A549 (cell line): Measurements from ENCODE around the gene CCSER1. TPM values are rescaled to one million over a fixed set of nuclear protein-coding genes. Genes with fewer than 3 reads are reported as not detected.
"Not testable (repeated sequence)": the region's sequence is repeated elsewhere in the genome, so short reads cannot be mapped to it uniquely, and the experiment has no call there.

Experiments
- ATAC-seq, 2 experiments: fragments of 200-7000 bp in 1 of 2; fragments of >200 bp in 1 of 2; cut with Nextera tagmentation in 1 of 2; cut with Tn5 transposase in 1 of 2; 3 replicates each; pipeline versions ENCODE4 v1.8.0 to v1.9.1; 2018 to 2020; ENCODE audit warnings: mild to moderate bottlenecking in 1 of 2, moderate library complexity in 1 of 2
- CTCF ChIA-PET: fragments of 300-600 bp; sonication (Branson Sonifier 250); formaldehyde crosslinking; extraction: SDS; loops from one replicate; lab custom pipeline; 2021; ENCODE audit warnings: antibody characterized with exemption, inconsistent platforms; lab: Yijun Ruan, JAX
- POLR2A ChIA-PET: fragments of 350-600 bp; formaldehyde crosslinking; extraction: SDS; loops from one replicate; lab custom pipeline; 2021; ENCODE audit warnings: antibody characterized with exemption, inconsistent platforms; lab: Yijun Ruan, JAX
- DNase-seq, 2 experiments: peaks; one replicate each; pipeline versions ENCODE4 v3.0.0 to v3.0.0-alpha.2; 2011 to 2016; ENCODE audit warnings: low read depth in 1 of 2, low spot score in 1 of 2
- FAIRE-seq: peaks from 2 replicates; lab custom pipeline; 2011; peaks lifted over from hg19 to GRCh38; lab: Jason Lieb, UNC
- H3K27ac ChIP-seq, 2 experiments: fragments of >200 bp; sonication (Bioruptor Twin); formaldehyde crosslinking; 3 replicates each; pipeline ENCODE4 v1.5.1; 2016 to 2017
- H3K4me1 ChIP-seq: fragments of >200 bp; sonication (Bioruptor Twin); formaldehyde crosslinking; 3 replicates; pipeline ENCODE4 v1.6.1; 2016
- H3K4me2 ChIP-seq: fragments of >200 bp; sonication (Bioruptor Twin); formaldehyde crosslinking; 3 replicates; pipeline ENCODE4 v1.6.1; 2016
- H3K4me3 ChIP-seq: fragments of >200 bp; sonication (Bioruptor Twin); formaldehyde crosslinking; 3 replicates; pipeline ENCODE4 v1.5.1; 2016
- H3K9me3 ChIP-seq: fragments of >200 bp; sonication (Bioruptor Twin); formaldehyde crosslinking; 3 replicates; pipeline ENCODE4 v1.6.1; 2016
- FOXS1 ChIP-seq: fragments of 250-450 bp; sonication (Bioruptor Pico); IDR thresholded peaks from 2 replicates; pipeline ENCODE4 v1.5.0; 2020; ENCODE audit warnings: mild to moderate bottlenecking, moderate library complexity
- HOXA7 ChIP-seq: fragments of 250-450 bp; sonication (Bioruptor Pico); IDR thresholded peaks from 2 replicates; pipeline ENCODE4 v1.5.0; 2020; ENCODE audit warnings: mild to moderate bottlenecking, moderate library complexity
- JUN ChIP-seq, 2 experiments: fragments of >200 bp; sonication (Bioruptor Twin); formaldehyde crosslinking; IDR thresholded peaks; 2 replicates in 1 of 2; 3 replicates in 1 of 2; pipeline ENCODE4 v1.6.1; 2016 to 2017
- KDM5A ChIP-seq: fragments of 200-600 bp; sonication (generic); IDR thresholded peaks from 2 replicates; pipeline ENCODE4 v1.6.1; 2016; ENCODE audit warnings: antibody characterized with exemption, mild to moderate bottlenecking
- MAFK ChIP-seq: fragments of 450-650 bp; IDR thresholded peaks from 2 replicates; pipeline ENCODE4 v1.6.1; 2014; ENCODE audit not compliant: partially characterized antibody
- MAZ ChIP-seq: fragments of 150-350 bp; IDR thresholded peaks from 2 replicates; pipeline ENCODE4 v1.6.1; 2014; ENCODE audit warnings: antibody characterized with exemption, low read depth, low read length, borderline replicate concordance
- MYC ChIP-seq: IDR thresholded peaks from 2 replicates; pipeline ENCODE4 v1.6.1; 2012; ENCODE audit warnings: mild to moderate bottlenecking, inconsistent platforms, low read length, improper control_type of control experiment, borderline replicate concordance
- POLR2A ChIP-seq: IDR thresholded peaks from 2 replicates; pipeline ENCODE4 v1.6.1; 2012; ENCODE audit warnings: mild to moderate bottlenecking, low read length
- POLR2AphosphoS2 ChIP-seq: conservative IDR thresholded peaks from 2 replicates; pipeline ENCODE4 v1.6.1; 2012; ENCODE audit warnings: low read length, improper control_type of control experiment, inconsistent platforms
- RNF2 ChIP-seq: fragments of 200-600 bp; sonication (generic); IDR thresholded peaks from 2 replicates; pipeline ENCODE4 v1.6.1; 2016; ENCODE audit warnings: low read depth, mild to moderate bottlenecking, antibody characterized with exemption, moderate library complexity, borderline replicate concordance
- SMC3 ChIP-seq: fragments of >200 bp; sonication (Bioruptor Twin); formaldehyde crosslinking; IDR thresholded peaks from 3 replicates; pipeline ENCODE4 v1.6.1; 2018; ENCODE audit warnings: inconsistent platforms
- SREBF2 ChIP-seq: fragments of 450-650 bp; IDR thresholded peaks from 2 replicates; pipeline ENCODE4 v1.6.1; 2014; ENCODE audit warnings: mild to moderate bottlenecking, moderate library complexity
- ZC3H11A ChIP-seq: fragments of 450-650 bp; IDR thresholded peaks from 2 replicates; pipeline ENCODE4 v1.6.1; 2014; ENCODE audit warnings: antibody characterized with exemption, mild to moderate bottlenecking
- ZFP36 ChIP-seq: fragments of 450-650 bp; IDR thresholded peaks from 2 replicates; pipeline ENCODE4 v1.6.1; 2014; ENCODE audit warnings: borderline replicate concordance; ENCODE audit not compliant: partially characterized antibody
- ZNF302 ChIP-seq: fragments of 250-450 bp; sonication (Bioruptor Pico); IDR thresholded peaks from 2 replicates; pipeline ENCODE4 v1.9.0; 2021; ENCODE audit warnings: inconsistent platforms, mild to moderate bottlenecking, moderate library complexity
- whole genome bisulfite sequencing: methylation state at CpG from one replicate; pipeline ENCODE4 v1.1.6; 2017; ENCODE audit errors: missing lambda C conversion rate; 5-methylcytosine and 5-hydroxymethylcytosine counted together
- polyA plus RNA-seq, 4 experiments: library from polyadenylated mRNA; depleted of rRNA in 3 of 4; stranded (reverse); fragments of >200 nt; fragmentation: RNase III in 1 of 4; extraction: RNeasy Plus Mini Kit Qiagen cat#74134 plus additional on column Dnase treatment in 1 of 4; gene quantifications; 2 replicates in 3 of 4; 3 replicates in 1 of 4; pipeline ENCODE4 v1.2.3, GENCODE V29; 2011 to 2017
- TF ChIP-seq, protein P1 (sequence below): fragments of 150-350 bp; IDR thresholded peaks from 2 replicates; pipeline ENCODE4 v1.6.1; 2014; ENCODE audit warnings: low read depth, mild to moderate bottlenecking, low read length
- TF ChIP-seq, protein P2 (sequence below): fragments of 250-450 bp; sonication (Bioruptor Pico); IDR thresholded peaks from 2 replicates; pipeline ENCODE4 v1.5.0; 2021; ENCODE audit warnings: mild to moderate bottlenecking, moderate library complexity, borderline replicate concordance
- TF ChIP-seq, protein P3 (sequence below): fragments of >200 bp; sonication (Bioruptor Twin); formaldehyde crosslinking; IDR thresholded peaks from 3 replicates; pipeline ENCODE4 v1.5.1; 2016

The CCSER1 gene
- polyA plus RNA-seq, 2 of the 4 experiments (the other 2 are of a cell fraction), result 0.06 TPM; not detected in 1

DNA sequence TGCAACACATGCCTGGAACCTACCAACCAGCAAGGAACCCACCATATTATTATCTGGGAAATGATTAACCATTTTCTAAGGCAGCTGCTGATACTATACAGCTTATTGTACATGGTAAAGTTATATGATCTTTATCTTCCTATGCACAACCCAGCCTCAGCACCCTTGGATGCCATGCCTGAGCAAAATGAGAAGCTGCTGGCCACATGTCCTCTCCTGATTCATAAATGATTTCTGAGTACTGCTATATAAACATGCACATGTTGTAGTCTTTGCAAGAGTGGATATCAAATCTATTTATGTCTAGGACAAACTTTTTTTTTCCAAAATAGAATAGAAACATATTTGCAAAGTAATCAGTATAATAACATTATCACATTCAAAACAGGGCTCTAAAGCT, 1043.6 kb downstream of the CCSER1 start:
- DNase-seq (no peak), ATAC-seq (no peak), FAIRE-seq (no peak)
- H3K9me3 ChIP-seq, result no peaks in the 10 kb centered on the region
- H3K4me2 ChIP-seq, result no peak overlapping the region
- CTCF ChIA-PET, result no interaction called here
- TF ChIP-seq, protein P1, sequence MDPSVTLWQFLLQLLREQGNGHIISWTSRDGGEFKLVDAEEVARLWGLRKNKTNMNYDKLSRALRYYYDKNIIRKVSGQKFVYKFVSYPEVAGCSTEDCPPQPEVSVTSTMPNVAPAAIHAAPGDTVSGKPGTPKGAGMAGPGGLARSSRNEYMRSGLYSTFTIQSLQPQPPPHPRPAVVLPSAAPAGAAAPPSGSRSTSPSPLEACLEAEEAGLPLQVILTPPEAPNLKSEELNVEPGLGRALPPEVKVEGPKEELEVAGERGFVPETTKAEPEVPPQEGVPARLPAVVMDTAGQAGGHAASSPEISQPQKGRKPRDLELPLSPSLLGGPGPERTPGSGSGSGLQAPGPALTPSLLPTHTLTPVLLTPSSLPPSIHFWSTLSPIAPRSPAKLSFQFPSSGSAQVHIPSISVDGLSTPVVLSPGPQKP, result no peak
- TF ChIP-seq MAZ (no peak), ZNF302 (CRISPR knock-in tag) (no peak), MYC (no peak), SMC3 (no peak), JUN (IDR thresholded peaks at IDR 0.05) (no peak), ZFP36 (no peak)
- H3K4me1 ChIP-seq, result 0 out of 3 replicates have a peak, but pooled peaks cover 4% of the 10 kb centered on the region
- H3K4me3 ChIP-seq, result no peak overlapping the region
- no peak overlapping the region for H3K27ac ChIP-seq
- POLR2A ChIA-PET, result no interaction called here

DNA sequence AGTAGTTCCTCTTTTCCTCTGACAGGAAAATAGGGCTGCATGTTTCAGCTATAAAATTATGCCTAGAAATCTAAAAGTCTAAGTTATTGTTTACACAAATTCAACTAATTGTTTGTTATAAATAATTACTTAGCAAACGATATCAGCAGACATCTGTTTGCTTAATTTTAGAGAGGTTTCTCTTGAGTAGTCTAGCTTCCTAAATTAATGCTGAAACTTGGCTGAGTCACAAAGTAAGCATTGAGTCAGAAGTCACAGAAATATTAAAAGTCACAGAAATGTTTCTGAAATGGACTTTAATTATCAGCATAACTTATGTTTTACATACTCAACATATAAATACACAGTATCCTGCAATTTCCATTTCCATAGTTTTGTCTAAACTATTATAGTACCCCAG, 1044.0 kb downstream of the CCSER1 start:
- 0 out of 3 replicates have a peak, but pooled peaks cover 4% of the 10 kb centered on the region for H3K4me1 ChIP-seq
- ChIA-PET POLR2A (no interaction called here), CTCF (no interaction called here)
- FAIRE-seq (no peak), ATAC-seq (no peak), DNase-seq (no peak)
- H3K27ac ChIP-seq, result no peak overlapping the region
- H3K4me3 ChIP-seq, result no peak overlapping the region
- TF ChIP-seq, protein P2, sequence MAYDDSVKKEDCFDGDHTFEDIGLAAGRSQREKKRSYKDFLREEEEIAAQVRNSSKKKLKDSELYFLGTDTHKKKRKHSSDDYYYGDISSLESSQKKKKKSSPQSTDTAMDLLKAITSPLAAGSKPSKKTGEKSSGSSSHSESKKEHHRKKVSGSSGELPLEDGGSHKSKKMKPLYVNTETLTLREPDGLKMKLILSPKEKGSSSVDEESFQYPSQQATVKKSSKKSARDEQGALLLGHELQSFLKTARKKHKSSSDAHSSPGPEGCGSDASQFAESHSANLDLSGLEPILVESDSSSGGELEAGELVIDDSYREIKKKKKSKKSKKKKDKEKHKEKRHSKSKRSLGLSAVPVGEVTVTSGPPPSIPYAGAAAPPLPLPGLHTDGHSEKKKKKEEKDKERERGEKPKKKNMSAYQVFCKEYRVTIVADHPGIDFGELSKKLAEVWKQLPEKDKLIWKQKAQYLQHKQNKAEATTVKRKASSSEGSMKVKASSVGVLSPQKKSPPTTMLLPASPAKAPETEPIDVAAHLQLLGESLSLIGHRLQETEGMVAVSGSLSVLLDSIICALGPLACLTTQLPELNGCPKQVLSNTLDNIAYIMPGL, result no peak
- no peak for TF ChIP-seq POLR2AphosphoS2
- no peak for TF ChIP-seq RNF2
- no peak for TF ChIP-seq SREBF2
- TF ChIP-seq POLR2A, result no peak
- no peak for TF ChIP-seq ZC3H11A
- no peak for TF ChIP-seq SMC3
- no peak for TF ChIP-seq FOXS1
- TF ChIP-seq, protein P1, result no peak
- no peak for TF ChIP-seq JUN (IDR thresholded peaks at IDR 0.05)
- TF ChIP-seq ZFP36, result no peak
- no peak for TF ChIP-seq HOXA7 (CRISPR knock-in tag)
- no peak for TF ChIP-seq KDM5A
- TF ChIP-seq, protein P3, sequence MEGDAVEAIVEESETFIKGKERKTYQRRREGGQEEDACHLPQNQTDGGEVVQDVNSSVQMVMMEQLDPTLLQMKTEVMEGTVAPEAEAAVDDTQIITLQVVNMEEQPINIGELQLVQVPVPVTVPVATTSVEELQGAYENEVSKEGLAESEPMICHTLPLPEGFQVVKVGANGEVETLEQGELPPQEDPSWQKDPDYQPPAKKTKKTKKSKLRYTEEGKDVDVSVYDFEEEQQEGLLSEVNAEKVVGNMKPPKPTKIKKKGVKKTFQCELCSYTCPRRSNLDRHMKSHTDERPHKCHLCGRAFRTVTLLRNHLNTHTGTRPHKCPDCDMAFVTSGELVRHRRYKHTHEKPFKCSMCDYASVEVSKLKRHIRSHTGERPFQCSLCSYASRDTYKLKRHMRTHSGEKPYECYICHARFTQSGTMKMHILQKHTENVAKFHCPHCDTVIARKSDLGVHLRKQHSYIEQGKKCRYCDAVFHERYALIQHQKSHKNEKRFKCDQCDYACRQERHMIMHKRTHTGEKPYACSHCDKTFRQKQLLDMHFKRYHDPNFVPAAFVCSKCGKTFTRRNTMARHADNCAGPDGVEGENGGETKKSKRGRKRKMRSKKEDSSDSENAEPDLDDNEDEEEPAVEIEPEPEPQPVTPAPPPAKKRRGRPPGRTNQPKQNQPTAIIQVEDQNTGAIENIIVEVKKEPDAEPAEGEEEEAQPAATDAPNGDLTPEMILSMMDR, result no peak
- no peak for TF ChIP-seq MAFK
- no peaks in the 10 kb centered on the region for H3K9me3 ChIP-seq
- WGBS, result 0% methylated on average over 1 of the region's 1 CpG
- H3K4me2 ChIP-seq, result no peak overlapping the region

DNA sequence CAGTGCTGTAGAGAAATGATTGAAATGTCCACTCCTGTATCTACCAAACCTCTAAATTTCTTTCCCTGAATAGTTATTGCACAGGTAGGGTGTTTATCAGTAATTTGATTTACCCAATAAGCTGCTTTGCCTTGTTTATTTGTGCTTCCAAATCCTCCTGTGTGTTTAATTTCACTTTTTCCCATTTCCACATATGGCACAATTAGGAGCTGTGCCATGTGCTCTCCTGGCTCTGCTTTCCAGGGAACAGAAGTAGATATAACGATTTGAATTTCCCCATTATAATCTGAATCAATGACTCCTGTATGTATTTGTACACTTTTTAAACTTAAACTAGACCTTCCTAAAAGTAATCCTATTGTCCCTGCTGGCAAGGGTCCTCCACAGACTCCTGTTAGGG, 1057.9 kb downstream of the CCSER1 start:
- H3K27ac ChIP-seq, ATAC-seq, FAIRE-seq, POLR2A ChIA-PET, H3K4me2 ChIP-seq, H3K4me3 ChIP-seq, DNase-seq, H3K9me3 ChIP-seq, CTCF ChIA-PET, H3K4me1 ChIP-seq: not testable (repeated sequence)
- WGBS, result 0% methylated on average over 1 of the region's 1 CpG
